ENCODE results near the gene IQGAP3. TPM values are rescaled to one million over a fixed set of nuclear protein-coding genes. Genes with fewer than 3 reads are reported as not detected.

IQGAP3 gene
- polyA plus RNA-seq, 1 of the 3 experiments (the other 2 are of a cell fraction), result 15.6 TPM

DNA sequence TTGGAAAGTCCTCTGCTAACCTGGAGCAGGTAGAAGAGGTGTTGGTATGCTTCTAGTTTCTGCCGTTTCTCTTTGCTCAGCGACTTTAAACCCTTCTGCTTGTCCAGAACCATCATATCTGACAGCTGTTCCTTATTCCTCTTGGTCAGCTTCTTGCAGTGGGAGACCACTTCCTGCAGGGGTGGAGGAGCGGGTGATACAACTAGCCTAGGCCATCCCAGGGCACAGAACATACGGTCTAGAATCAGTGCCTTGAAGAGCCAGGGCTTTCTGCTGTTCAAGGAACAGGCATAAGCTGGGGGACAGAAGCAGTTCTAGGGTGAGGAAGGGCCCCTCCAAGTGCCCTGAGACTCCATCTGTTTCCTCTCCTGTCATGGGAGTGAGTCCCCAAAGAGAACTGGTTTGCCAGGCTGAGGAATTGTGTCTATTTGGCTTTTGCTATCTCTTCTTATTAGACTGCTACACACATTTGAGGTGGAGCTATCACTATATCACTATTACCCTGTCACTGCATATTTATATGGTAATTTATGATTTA is 32.5 kb downstream of the IQGAP3 start:
- H3K36me3 ChIP-seq (replicated peaks in 1 of 2; ENCODE audit: control insufficient read depth in 1 of 2, insufficient read depth in 2 of 2, low read length in 1 of 2), result peaks cover 12 to 54% of the 10 kb centered on the region in 2 experiments
- no peak for TF ChIP-seq JUND (IDR thresholded peaks at IDR 0.05)
- POLR2A ChIA-PET, result no interaction called here
- H3K4me1 ChIP-seq (ENCODE audit: control insufficient read depth in 1 of 2, insufficient read depth in 2 of 2, low read depth in 1 of 2, low read length in 1 of 2), result no peaks in the 10 kb centered on the region
- no peak overlapping the region for H2AFZ ChIP-seq (ENCODE audit: low read depth)
- CTCF ChIA-PET, result interaction anchor here (1.2 to 2.9 kb wide), 2 partner anchors 59 to 94 kb away, joined by 5 to 8 read pairs; no protein-coding TSS in a partner anchor
- no peaks in the 10 kb centered on the region for H3K9me3 ChIP-seq
- no peak overlapping the region for H3K4me3 ChIP-seq (ENCODE audit: low read depth in 2 of 2, low read length in 1 of 2)
- no peak for DNase-seq
- H3K27ac ChIP-seq (ENCODE audit: low read depth in 2 of 2, low read length in 1 of 2), result no peak overlapping the region
- no peaks in the 10 kb centered on the region for H3F3A ChIP-seq (replicated peaks; ENCODE audit: insufficient read depth)
- H3K27me3 ChIP-seq (ENCODE audit: insufficient read depth), result no peaks in the 10 kb centered on the region
- no peaks in the 10 kb centered on the region for H4K20me1 ChIP-seq (ENCODE audit: insufficient read depth)
- H3K9ac ChIP-seq, result no peak overlapping the region
- WGBS (ENCODE audit: low lambda C conversion rate), result 96% methylated on average over 4 of the region's 4 CpGs
- H3K79me2 ChIP-seq (ENCODE audit: insufficient read depth), result no peaks in the 10 kb centered on the region
- no peak overlapping the region for H3K4me2 ChIP-seq
- H3K9me2 ChIP-seq, result no peaks in the 10 kb centered on the region

DNA sequence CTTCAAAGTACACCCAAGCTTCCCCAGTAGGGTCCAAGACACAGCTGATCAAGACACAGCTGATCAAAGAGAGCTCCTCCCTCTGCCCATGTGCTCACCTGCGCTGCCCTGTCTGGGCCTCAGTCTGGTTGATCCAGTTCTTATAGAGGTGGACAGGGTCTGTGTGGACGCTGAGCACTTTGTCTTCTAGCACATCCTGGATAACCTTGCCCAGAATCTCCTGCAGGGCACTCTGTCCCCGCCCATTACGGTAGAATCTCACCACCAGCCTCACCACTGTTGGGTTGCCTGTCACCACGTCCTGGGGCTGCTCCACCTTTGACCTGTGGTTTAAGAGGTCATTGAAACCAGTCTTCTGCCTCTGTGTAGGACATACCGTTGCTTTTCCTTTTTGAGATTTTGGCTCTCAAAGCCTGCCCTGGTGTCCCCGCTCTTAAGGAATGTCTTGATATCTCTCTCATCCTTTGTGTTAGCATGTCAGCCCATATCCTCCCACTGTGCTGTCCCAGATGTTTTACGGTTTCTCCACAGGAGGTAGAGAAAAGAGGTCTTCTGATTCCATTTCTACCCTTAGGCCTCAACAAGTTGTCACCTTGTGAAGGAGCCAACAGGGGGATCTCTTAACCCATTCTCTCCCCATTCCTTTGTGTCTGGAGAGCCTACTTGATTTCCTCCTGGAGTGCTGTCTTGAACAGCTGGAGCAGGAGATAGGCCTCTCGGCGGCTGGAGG is 33.5 kb downstream of the IQGAP3 start:
- Histone ChIP-seq H3K4me2 (no peak overlapping the region), H2AFZ (ENCODE audit: low read depth) (no peak overlapping the region), H3F3A (replicated peaks; ENCODE audit: insufficient read depth) (no peaks in the 10 kb centered on the region), H3K27me3 (ENCODE audit: insufficient read depth) (no peaks in the 10 kb centered on the region), H3K9me2 (no peaks in the 10 kb centered on the region), H3K79me2 (ENCODE audit: insufficient read depth) (no peaks in the 10 kb centered on the region), H3K4me1 (ENCODE audit: control insufficient read depth in 1 of 2, insufficient read depth in 2 of 2, low read depth in 1 of 2, low read length in 1 of 2) (no peaks in the 10 kb centered on the region), H3K9ac (no peak overlapping the region), H3K4me3 (ENCODE audit: low read depth in 2 of 2, low read length in 1 of 2) (no peak overlapping the region), H3K27ac (ENCODE audit: low read depth in 2 of 2, low read length in 1 of 2) (no peak overlapping the region), H3K9me3 (no peaks in the 10 kb centered on the region), H4K20me1 (ENCODE audit: insufficient read depth) (no peaks in the 10 kb centered on the region), H3K36me3 (replicated peaks in 1 of 2; ENCODE audit: control insufficient read depth in 1 of 2, insufficient read depth in 2 of 2, low read length in 1 of 2) (peaks cover 12 to 55% of the 10 kb centered on the region in 2 experiments)
- ChIA-PET CTCF (interaction anchor here (0.7 to 2.9 kb wide), 2 partner anchors 58 kb away, joined by 3 to 8 read pairs; no protein-coding TSS in a partner anchor), POLR2A (no interaction called here)
- TF ChIP-seq, protein P1, sequence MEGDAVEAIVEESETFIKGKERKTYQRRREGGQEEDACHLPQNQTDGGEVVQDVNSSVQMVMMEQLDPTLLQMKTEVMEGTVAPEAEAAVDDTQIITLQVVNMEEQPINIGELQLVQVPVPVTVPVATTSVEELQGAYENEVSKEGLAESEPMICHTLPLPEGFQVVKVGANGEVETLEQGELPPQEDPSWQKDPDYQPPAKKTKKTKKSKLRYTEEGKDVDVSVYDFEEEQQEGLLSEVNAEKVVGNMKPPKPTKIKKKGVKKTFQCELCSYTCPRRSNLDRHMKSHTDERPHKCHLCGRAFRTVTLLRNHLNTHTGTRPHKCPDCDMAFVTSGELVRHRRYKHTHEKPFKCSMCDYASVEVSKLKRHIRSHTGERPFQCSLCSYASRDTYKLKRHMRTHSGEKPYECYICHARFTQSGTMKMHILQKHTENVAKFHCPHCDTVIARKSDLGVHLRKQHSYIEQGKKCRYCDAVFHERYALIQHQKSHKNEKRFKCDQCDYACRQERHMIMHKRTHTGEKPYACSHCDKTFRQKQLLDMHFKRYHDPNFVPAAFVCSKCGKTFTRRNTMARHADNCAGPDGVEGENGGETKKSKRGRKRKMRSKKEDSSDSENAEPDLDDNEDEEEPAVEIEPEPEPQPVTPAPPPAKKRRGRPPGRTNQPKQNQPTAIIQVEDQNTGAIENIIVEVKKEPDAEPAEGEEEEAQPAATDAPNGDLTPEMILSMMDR (IDR thresholded peaks at IDR 0.05), result no peak
- no peak for DNase-seq
- 93% methylated on average over 10 of the region's 10 CpGs for WGBS (ENCODE audit: low lambda C conversion rate)

DNA sequence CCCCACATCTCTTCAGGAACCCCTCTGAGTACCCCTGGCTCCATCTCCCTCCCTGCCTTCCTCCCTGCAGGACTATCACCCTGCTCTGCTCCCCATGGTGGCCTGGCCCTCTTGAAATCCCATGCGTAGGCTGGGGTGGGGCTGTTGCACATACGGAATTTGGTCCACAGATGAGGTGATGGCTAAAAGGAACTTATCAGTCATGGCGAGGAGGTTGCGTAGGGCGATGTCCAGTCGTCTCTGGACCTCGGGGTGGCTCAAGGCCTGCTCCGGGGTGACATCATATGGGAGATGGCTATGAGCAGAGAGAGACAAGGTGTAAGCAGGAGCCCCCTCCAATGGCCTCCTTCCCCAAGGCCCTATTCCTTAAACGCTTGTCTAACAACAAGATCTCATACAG is 35.3 kb downstream of the IQGAP3 start:
- H3K4me3 ChIP-seq (ENCODE audit: low read depth in 2 of 2, low read length in 1 of 2), result no peak overlapping the region
- no peak overlapping the region for H3K4me2 ChIP-seq
- H4K20me1 ChIP-seq (ENCODE audit: insufficient read depth), result no peaks in the 10 kb centered on the region
- CTCF ChIA-PET, result no interaction called here
- WGBS (ENCODE audit: low lambda C conversion rate), result 98% methylated on average over 3 of the region's 9 CpGs
- H3K36me3 ChIP-seq (replicated peaks in 1 of 2; ENCODE audit: control insufficient read depth in 1 of 2, insufficient read depth in 2 of 2, low read length in 1 of 2), result peaks cover 12 to 55% of the 10 kb centered on the region in 2 experiments
- H3K79me2 ChIP-seq (ENCODE audit: insufficient read depth), result no peaks in the 10 kb centered on the region
- DNase-seq, result no peak
- no peak for TF ChIP-seq FOSL2 (IDR thresholded peaks at IDR 0.05; ENCODE audit: borderline replicate concordance, low read depth)
- TF ChIP-seq JUND (IDR thresholded peaks at IDR 0.05), result no peak
- TF ChIP-seq, protein P2, sequence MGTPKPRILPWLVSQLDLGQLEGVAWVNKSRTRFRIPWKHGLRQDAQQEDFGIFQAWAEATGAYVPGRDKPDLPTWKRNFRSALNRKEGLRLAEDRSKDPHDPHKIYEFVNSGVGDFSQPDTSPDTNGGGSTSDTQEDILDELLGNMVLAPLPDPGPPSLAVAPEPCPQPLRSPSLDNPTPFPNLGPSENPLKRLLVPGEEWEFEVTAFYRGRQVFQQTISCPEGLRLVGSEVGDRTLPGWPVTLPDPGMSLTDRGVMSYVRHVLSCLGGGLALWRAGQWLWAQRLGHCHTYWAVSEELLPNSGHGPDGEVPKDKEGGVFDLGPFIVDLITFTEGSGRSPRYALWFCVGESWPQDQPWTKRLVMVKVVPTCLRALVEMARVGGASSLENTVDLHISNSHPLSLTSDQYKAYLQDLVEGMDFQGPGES (IDR thresholded peaks at IDR 0.05; ENCODE audit: low read depth, low read length), result no peak
- TF ChIP-seq, protein P3, sequence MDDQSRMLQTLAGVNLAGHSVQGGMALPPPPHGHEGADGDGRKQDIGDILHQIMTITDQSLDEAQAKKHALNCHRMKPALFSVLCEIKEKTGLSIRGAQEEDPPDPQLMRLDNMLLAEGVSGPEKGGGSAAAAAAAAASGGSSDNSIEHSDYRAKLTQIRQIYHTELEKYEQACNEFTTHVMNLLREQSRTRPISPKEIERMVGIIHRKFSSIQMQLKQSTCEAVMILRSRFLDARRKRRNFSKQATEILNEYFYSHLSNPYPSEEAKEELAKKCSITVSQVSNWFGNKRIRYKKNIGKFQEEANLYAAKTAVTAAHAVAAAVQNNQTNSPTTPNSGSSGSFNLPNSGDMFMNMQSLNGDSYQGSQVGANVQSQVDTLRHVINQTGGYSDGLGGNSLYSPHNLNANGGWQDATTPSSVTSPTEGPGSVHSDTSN (IDR thresholded peaks at IDR 0.05), result no peak
- no peak overlapping the region for H2AFZ ChIP-seq (ENCODE audit: low read depth)
- no peak overlapping the region for H3K27ac ChIP-seq (ENCODE audit: low read depth in 2 of 2, low read length in 1 of 2)
- no peaks in the 10 kb centered on the region for H3K27me3 ChIP-seq (ENCODE audit: insufficient read depth)
- POLR2A ChIA-PET, result no interaction called here
- no peaks in the 10 kb centered on the region for H3F3A ChIP-seq (replicated peaks; ENCODE audit: insufficient read depth)
- H3K9me3 ChIP-seq, result no peaks in the 10 kb centered on the region
- H3K9ac ChIP-seq, result no peak overlapping the region
- no peaks in the 10 kb centered on the region for H3K4me1 ChIP-seq (ENCODE audit: control insufficient read depth in 1 of 2, insufficient read depth in 2 of 2, low read depth in 1 of 2, low read length in 1 of 2)
- no peaks in the 10 kb centered on the region for H3K9me2 ChIP-seq
